NT2/D1 (cell line): ENCODE results near the gene C5orf47.

ENCODE experiments used
- YY1 ChIP-seq: IDR thresholded peaks from 2 replicates; pipeline ENCODE4 v1.6.1; 2011; ENCODE audit not compliant: insufficient read length, insufficient read depth
- ZNF274 ChIP-seq: IDR thresholded peaks from 2 replicates; pipeline ENCODE4 v1.6.1; 2011; ENCODE audit warnings: mild to moderate bottlenecking, low read depth, low read length

DNA sequence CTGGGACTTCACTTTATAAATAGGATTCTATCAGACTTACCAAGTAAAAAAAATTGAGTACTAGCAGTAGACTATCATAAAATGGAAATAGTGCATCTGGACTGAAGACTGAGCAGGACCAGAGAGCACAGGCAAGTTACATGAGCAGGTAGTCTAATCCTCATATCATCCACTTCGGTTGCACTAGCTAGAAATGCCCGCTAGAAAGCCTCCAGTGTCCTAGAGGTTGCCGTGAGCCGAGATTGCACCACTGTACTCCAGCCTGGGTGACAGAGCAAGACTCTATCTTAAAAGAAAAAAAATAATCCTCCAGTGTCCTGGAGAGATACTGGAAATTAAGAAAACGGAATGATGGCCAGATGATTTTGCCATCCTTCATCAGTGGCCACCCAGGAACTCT, 20.0 kb downstream of the C5orf47 start:
- TF ChIP-seq ZNF274 (no peak), YY1 (no peak)
